Left ventricle myocardium inferior (tissue), 1 donor: ENCODE results near the gene TOE1. TPM values are rescaled to one million over a fixed set of nuclear protein-coding genes. Genes with fewer than 3 reads are reported as not detected.

Experiments used
- DNase-seq: peaks from one replicate; pipeline ENCODE4 v3.0.0-alpha.2; 2020
- H3K27ac ChIP-seq: fragments of 200-600 bp; replicated peaks from 2 replicates; pipeline ENCODE4 v1.8.0; 2021
- H3K27me3 ChIP-seq: fragments of 200-600 bp; 2 replicates; pipeline ENCODE4 v1.8.0; 2021; ENCODE audit warnings: low read depth
- H3K36me3 ChIP-seq: fragments of 200-600 bp; 2 replicates; pipeline ENCODE4 v1.8.0; 2021
- H3K4me1 ChIP-seq: fragments of 200-600 bp; 2 replicates; pipeline ENCODE4 v1.8.0; 2021
- H3K4me3 ChIP-seq: fragments of 200-600 bp; 2 replicates; pipeline ENCODE4 v1.8.0; 2021; ENCODE audit warnings: mild to moderate bottlenecking, moderate library complexity
- H3K9me3 ChIP-seq: fragments of 200-600 bp; replicated peaks from 2 replicates; pipeline ENCODE4 v1.8.0; 2021
- intact Hi-C: fragments of 100-400 bp; cut with micrococcal nuclease; formaldehyde crosslinking; loops from one replicate; pipeline ENCODE4 v1.11.0; 2022
- total RNA-seq: library from RNA; stranded (reverse); fragmentation: NEBNext Ultra II Directional; extraction: Animal tissue kit (Norgen Biotek cat#: 25700); gene quantifications from one replicate; pipeline ENCODE4 v1.2.1, GENCODE V29; 2021
- TF ChIP-seq, protein P1 (sequence below): fragments of 200-600 bp; IDR thresholded peaks from 2 replicates; pipeline ENCODE4 v1.8.0; 2021; ENCODE audit warnings: antibody characterized with exemption, mild to moderate bottlenecking, borderline replicate concordance
- donor health status: DM: no; HTN: yes; CAD: no; lungs with severe emphysema.

TOE1 gene
- total RNA-seq, 1 donor from 2014 or later: 3.2 TPM

DNA sequence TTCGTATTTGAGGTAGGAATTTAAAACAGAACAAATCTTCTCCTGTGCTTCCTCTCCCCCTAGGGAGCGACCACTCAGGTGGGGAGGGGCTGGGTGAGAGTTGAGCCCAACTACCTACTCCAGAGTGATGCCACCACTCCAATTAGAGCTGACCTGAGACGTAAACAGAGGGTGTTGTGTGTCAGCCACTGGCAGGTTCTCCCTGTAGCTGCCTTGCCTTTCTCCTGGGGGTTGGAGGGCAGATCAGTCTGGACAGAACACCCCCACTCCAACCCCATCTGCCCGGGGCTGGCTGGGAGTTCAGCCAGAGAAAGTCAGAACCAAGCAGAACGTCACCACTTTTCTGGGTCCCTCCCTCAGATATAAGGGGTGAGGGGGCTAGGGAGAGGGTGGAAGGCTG lies 11.3 kb upstream of the TOE1 start:
- H3K27ac ChIP-seq: no peak overlapping the region
- H3K4me1 ChIP-seq: peaks cover 13% of the 10 kb centered on the region
- no peaks in the 10 kb centered on the region for H3K9me3 ChIP-seq
- TF ChIP-seq, protein P1, sequence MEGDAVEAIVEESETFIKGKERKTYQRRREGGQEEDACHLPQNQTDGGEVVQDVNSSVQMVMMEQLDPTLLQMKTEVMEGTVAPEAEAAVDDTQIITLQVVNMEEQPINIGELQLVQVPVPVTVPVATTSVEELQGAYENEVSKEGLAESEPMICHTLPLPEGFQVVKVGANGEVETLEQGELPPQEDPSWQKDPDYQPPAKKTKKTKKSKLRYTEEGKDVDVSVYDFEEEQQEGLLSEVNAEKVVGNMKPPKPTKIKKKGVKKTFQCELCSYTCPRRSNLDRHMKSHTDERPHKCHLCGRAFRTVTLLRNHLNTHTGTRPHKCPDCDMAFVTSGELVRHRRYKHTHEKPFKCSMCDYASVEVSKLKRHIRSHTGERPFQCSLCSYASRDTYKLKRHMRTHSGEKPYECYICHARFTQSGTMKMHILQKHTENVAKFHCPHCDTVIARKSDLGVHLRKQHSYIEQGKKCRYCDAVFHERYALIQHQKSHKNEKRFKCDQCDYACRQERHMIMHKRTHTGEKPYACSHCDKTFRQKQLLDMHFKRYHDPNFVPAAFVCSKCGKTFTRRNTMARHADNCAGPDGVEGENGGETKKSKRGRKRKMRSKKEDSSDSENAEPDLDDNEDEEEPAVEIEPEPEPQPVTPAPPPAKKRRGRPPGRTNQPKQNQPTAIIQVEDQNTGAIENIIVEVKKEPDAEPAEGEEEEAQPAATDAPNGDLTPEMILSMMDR: no peak
- H3K27me3 ChIP-seq: peaks cover 9% of the 10 kb centered on the region
- peaks cover 40% of the 10 kb centered on the region for H3K36me3 ChIP-seq
- intact Hi-C loops: no loop called here
- no peak overlapping the region for H3K4me3 ChIP-seq
- DNase-seq: no peak

DNA sequence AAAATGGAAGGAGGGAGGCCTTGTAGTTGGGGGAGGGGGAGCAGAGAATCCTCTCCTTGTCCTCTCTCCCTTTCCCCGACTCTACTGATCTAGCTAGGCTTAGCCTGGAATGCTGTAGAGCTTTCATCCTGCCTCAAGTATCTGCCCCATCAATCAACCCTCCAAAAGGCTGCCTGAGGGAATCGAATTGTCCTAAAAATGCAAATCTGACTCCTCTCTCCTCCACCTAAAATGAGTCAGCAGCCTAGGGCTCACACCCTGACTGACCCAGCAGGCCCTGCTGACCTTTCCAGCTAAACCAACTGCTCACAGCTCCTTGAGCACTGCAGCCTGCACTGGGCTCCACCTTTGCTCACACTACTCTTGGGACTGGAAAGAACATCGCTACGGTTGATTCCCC lies 10.5 kb upstream of the TOE1 start:
- no peak overlapping the region for H3K27ac ChIP-seq
- no peak for DNase-seq
- TF ChIP-seq, protein P1: no peak
- H3K9me3 ChIP-seq: no peaks in the 10 kb centered on the region
- H3K4me1 ChIP-seq: peaks cover 20% of the 10 kb centered on the region
- H3K27me3 ChIP-seq: peaks cover 9% of the 10 kb centered on the region
- no peak overlapping the region for H3K4me3 ChIP-seq
- intact Hi-C loops: no loop called here
- peaks cover 45% of the 10 kb centered on the region for H3K36me3 ChIP-seq

DNA sequence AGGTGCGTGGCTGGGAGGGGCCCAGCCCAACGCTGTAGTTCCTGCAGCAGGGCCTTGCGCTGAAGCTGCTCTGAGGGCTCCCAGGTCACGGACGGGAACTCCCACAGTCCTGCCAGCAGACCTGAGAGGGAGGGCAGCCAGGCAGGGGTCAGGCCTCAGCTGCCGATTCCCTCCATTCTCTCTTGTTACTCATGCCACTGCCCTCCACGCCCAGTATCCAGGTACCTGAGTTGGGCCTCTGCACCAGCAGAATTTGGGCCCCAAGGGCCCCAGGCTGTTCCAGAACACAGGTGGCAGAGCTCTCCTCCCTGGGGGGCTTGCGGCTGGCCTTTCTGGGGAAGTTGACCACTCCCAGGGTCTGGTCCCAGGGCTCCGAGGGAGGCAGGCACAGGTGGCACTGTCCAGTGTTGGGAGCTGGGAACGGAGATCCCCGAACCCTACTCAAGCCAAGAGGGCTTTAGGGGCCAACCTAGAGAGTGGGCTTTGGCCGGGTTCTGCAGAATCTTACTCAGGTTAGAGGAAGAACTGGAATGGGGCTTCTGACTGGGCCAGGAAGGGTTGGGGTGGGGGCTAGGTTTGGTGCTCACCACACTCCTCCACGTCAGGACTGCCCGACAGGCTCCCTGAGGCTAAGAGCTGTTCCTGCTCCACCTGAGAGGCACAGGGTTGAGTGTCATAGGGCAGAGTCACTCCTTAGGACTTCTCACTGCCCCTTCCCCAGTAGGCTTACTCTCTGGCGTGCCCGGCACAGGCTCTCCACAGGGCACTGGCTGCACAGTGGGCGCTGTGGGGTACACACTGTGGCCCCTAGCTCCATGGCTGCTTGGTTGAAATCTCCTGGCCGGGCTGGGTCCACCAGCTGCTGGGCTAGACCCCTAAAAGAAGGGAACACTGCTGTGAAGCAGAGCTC lies 8.3 kb upstream of the TOE1 start:
- Histone ChIP-seq H3K9me3 (no peaks in the 10 kb centered on the region), H3K27ac (no peak overlapping the region), H3K27me3 (peaks cover 9% of the 10 kb centered on the region), H3K4me3 (no peak overlapping the region), H3K4me1 (peaks cover 23% of the 10 kb centered on the region), H3K36me3 (peaks cover 45% of the 10 kb centered on the region)
- intact Hi-C loops: no loop called here
- TF ChIP-seq, protein P1: no peak
- no peak for DNase-seq

DNA sequence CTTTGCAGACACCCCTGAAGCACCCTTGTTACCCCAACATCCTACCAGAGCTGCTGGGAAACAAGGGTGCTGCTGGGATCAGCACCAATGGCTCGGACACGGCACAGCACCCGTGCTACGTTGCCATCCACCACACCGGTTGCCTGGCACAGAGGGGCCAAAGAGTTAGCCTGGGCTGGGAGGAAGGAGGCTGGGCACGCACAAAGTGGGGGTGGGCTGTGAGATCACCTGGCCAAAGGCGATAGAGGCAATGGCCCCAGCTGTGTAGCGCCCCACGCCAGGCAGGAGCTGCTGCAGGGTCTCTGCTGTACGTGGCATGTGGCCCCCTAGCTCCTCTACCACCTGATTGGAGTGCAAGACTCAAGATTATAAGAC lies 7.6 kb upstream of the TOE1 start:
- TF ChIP-seq, protein P1: no peak
- H3K9me3 ChIP-seq: no peaks in the 10 kb centered on the region
- H3K36me3 ChIP-seq: peaks cover 45% of the 10 kb centered on the region
- no peak for DNase-seq
- intact Hi-C loops: no loop called here
- H3K4me1 ChIP-seq: peaks cover 17% of the 10 kb centered on the region
- peaks cover 5% of the 10 kb centered on the region for H3K27me3 ChIP-seq
- H3K27ac ChIP-seq: no peak overlapping the region
- no peak overlapping the region for H3K4me3 ChIP-seq

DNA sequence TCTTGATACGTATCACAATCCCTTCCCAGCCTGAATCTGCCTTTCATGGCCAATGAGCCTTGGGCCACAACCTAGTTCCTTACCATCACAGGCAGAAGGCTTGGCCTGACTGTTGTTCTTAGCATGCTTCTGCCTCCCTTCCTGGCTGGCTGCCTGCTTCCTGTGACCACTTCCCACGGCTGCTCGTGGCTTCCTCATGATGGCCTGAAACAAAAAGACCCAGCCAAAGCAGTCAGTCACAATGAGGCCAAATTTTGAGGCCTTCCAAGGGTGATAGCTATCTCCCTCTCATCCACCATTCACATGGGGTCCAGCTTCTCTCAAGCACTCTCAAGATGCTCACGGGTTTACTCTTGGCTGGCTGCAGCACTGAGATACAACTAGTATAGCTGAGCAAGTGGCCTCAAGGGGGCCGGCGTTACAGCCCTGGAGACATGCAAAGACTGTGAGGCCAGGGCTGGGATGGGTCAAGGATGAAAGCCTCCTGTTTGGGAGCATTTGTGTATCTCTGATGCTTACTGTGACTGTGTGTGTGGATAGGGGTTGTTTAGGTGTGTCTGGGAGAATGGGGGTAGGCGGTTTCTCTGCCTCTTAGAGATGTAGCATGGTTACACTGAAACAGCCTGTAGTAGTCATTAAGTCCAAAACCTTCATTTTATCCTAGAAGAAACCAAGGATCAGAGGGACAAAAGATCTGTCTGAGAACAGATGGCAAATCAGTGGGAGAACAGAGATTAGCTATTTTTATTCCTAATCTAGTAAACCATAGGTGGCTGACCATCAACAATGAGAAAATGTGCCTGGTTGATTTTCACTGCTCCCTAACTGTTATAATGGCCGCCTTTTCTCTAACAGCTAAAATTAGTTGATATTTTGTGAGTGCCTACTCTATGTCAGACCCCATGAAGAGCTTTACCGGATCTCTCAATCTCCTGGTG lies 5.4 kb upstream of the TOE1 start:
- H3K36me3 ChIP-seq: peaks cover 45% of the 10 kb centered on the region
- intact Hi-C loops: no loop called here
- H3K4me3 ChIP-seq: no peak overlapping the region
- H3K27ac ChIP-seq: peak overlapping the region; percentile 43
- H3K27me3 ChIP-seq: no peaks in the 10 kb centered on the region
- peaks cover 22% of the 10 kb centered on the region for H3K4me1 ChIP-seq
- TF ChIP-seq, protein P1: no peak
- H3K9me3 ChIP-seq: no peaks in the 10 kb centered on the region
- peak; percentile 46 for DNase-seq
